ENCODE results near the gene PABPN1L.
"Not testable (repeated sequence)": the region's sequence is repeated elsewhere in the genome, so short reads cannot be mapped to it uniquely, and the experiment has no call there.

Gene PABPN1L

GRCh38 chr16:88830783-88831182, 35.7 kb downstream of the PABPN1L start:
- no peak for DNase-seq (ENCODE audit: low read depth, low spot score)

- no peak for DNase-seq (ENCODE audit: low read depth, low spot score)
Measured at GRCh38 chr16:88830258-88830657, 36.2 kb downstream of the PABPN1L start.

GRCh38 chr16:88828711-88829110, 37.7 kb downstream of the PABPN1L start:
- no peak for DNase-seq (ENCODE audit: low read depth, low spot score)

- DNase-seq (ENCODE audit: low read depth, low spot score): no peak
Measured at GRCh38 chr16:88827727-88828126, 38.7 kb downstream of the PABPN1L start.

- no peak for DNase-seq (ENCODE audit: low read depth, low spot score)
Measured at GRCh38 chr16:88826070-88826840, 40.2 kb downstream of the PABPN1L start.

GRCh38 chr16:88825146-88825545, 41.3 kb downstream of the PABPN1L start:
- no peak for DNase-seq (ENCODE audit: low read depth, low spot score)

- DNase-seq (ENCODE audit: low read depth, low spot score): no peak
Measured at GRCh38 chr16:88824256-88825077, 42.0 kb downstream of the PABPN1L start.

- DNase-seq (ENCODE audit: low read depth, low spot score): not testable (repeated sequence)
Measured at GRCh38 chr16:88823646-88824045, 42.8 kb downstream of the PABPN1L start.

- no peak for DNase-seq (ENCODE audit: low read depth, low spot score)
Measured at GRCh38 chr16:88822281-88823040, 44.0 kb downstream of the PABPN1L start.

GRCh38 chr16:88821168-88821850, 45.2 kb downstream of the PABPN1L start:
- DNase-seq (ENCODE audit: low read depth, low spot score): no peak

- no peak for DNase-seq (ENCODE audit: low read depth, low spot score)
Measured at GRCh38 chr16:88820385-88821025, 46.0 kb downstream of the PABPN1L start.

GRCh38 chr16:88819126-88819525, 47.3 kb downstream of the PABPN1L start:
- DNase-seq (ENCODE audit: low read depth, low spot score): no peak

- DNase-seq (ENCODE audit: low read depth, low spot score): no peak
Measured at GRCh38 chr16:88818575-88818874, 47.9 kb downstream of the PABPN1L start.

GRCh38 chr16:88817785-88818574, 48.5 kb downstream of the PABPN1L start:
- DNase-seq (ENCODE audit: low read depth, low spot score): no peak

- no peak for DNase-seq (ENCODE audit: low read depth, low spot score)
Measured at GRCh38 chr16:88816736-88817535, 49.5 kb downstream of the PABPN1L start.

GRCh38 chr16:88815901-88816589, 50.4 kb downstream of the PABPN1L start:
- DNase-seq (ENCODE audit: low read depth, low spot score): peak; percentile 52

- DNase-seq (ENCODE audit: low read depth, low spot score): no peak
Measured at GRCh38 chr16:88815227-88815626, 51.2 kb downstream of the PABPN1L start.

GRCh38 chr16:88814144-88814502, 52.3 kb downstream of the PABPN1L start:
- DNase-seq (ENCODE audit: low read depth, low spot score): no peak
